HG03045 (cell line): Measurements from ENCODE around the gene GPC3.

ENCODE experiments used
- ATAC-seq: cut with Tn5 transposase; IDR thresholded peaks from one replicate; pipeline ENCODE4 v1.9.1; 2021; ENCODE audit warnings: mild to moderate bottlenecking, moderate library complexity; ENCODE audit not compliant: unreplicated experiment

GPC3 gene

DNA sequence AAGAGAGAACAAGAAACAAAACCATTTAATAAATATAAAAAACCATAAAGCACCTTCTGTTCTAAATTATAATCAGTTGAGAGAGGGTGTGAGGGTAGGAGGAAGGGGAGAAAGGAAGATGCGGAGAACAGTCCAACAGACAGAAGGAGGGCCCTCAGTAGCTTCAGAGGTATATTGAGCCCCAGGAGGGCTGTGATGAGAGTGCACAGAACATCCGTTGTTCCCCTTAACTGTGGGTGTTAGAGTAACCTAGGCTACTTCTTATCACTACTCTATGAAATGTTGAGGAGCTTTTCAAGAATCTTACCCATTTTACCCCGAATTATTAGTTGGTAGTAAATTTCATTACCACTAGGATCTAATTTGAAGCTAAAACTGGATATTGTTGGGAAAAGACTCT is 13.8 kb downstream of the GPC3 start:
- ATAC-seq, result no peak

DNA sequence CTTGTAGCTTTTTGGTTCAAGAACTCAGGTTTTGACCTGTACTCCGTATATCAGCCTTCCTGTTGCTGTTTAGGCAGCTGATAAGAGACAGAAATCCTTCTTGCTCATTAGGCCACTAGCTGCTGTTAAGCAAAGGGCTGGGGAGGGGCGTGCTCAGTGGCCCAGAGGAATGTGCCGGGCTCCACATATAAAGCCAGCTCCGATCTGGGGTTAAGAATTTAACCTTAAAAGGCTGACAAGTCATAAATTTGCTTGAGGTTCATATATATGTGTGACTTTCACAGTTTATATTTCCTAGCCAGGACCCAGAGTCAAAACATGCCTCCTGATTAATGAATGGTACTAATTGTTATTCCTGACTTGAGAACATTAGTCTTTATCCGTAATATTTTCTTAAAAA is 15.3 kb downstream of the GPC3 start:
- no peak for ATAC-seq

DNA sequence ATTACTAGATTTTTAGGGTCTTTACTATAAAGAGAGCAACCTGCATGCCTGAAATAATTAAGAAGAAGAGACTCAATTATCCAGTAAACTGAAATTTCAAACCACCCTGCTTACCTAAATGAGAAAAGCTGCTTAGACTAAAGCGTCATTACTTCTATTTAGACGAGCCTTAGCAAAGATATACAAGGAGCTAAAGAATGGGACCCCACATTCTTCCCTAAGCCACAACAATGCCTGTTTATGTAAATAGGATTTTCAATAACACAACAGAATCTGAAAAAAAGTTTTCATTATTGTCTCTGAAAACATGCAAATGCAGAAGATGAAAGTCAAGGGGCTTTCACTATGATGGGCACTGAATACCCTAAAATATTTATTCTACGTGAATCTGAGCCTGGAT is 16.2 kb downstream of the GPC3 start:
- ATAC-seq, result no peak

DNA sequence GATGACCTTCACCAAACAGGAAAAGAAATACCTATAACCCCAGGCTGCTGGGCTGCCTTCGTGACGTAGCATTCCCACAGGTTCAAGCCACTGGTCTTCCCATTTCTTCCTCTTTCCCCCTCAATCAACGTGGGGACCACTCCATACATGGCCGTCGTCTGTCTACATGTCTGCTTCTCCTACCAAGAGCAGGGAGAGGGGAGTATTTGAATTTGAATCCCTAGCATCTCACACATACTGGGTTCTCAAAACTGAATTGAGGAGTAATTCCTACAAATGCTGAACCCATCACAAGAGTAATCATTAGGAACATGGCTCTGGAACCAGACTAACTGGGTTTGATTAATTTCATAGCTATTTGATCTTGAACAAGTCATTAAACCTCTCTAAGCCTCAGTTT is 17.3 kb downstream of the GPC3 start:
- no peak for ATAC-seq

DNA sequence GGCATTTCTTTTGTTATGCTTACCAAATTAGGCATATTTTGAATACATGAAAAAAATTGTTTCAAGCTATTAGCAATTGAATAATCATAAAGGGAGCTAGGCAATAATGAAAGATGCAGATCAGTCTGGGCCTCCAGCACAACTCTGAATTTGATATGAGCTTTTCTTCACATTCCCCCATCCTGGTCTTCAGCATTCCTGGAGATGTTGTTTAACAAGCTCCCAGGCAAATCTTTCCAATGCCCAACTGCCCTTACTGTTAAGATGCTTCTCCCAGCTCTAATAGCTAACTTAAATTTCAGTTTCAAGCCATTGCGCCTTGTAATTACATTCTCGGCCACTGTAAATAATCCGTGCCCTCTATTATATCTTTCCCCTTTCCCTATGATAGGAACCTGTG is 19.2 kb downstream of the GPC3 start:
- no peak for ATAC-seq

DNA sequence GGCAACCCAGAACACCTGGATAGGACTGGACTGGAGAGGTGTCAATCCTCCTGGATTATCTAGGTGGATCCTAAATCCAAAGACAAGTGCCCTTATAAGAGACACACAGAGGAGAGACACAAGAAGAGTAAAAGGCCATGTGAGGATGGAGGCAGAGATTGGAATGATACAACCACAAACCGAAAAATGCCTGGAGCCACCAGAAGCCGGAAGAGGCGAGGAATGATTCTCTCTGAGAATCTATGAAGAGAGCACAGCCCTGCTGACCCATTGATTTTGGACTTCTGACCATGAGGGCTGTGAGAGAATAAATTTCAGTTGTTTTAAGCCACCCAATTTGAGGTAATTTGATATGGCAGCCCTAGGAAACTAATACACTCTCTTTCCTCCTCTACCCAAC is 20.1 kb downstream of the GPC3 start:
- no peak for ATAC-seq

DNA sequence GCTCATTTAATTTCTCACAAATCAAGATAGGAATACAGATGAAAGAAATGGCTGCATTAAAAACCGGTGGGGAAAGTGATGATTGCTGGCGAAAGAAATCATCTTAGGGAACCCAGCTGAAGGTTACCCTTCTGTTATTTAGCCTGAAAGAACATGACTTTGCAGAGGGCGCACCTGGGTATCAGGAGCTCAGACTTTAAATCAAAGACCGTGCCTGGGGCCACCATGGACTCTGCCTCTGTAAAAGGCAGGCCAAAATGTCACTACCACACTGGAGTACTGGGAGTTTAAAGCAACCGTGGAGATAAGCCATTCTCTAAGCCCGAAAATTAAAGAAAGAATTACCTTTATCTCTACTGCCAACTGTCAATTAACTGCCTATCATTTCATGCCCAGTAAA is 24.3 kb downstream of the GPC3 start:
- no peak for ATAC-seq

DNA sequence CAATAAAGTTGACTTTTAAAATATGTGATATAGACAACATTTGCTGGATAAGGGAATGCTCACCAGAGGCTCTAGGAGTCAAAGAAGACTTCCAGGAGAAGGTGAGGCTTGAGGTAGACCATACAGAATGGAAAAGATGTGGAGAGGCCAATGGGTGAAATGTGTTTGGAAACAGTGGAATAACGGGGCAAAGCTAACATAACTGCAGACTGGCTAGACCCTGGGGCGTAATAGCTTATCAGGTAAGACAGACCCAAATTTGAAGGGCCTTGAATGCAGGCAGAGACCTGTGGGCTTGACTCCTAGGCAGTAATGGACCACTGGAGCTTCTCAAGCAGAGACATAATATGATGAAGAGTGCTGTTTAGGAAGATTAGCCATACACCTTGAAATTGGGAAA is 25.4 kb downstream of the GPC3 start:
- no peak for ATAC-seq

DNA sequence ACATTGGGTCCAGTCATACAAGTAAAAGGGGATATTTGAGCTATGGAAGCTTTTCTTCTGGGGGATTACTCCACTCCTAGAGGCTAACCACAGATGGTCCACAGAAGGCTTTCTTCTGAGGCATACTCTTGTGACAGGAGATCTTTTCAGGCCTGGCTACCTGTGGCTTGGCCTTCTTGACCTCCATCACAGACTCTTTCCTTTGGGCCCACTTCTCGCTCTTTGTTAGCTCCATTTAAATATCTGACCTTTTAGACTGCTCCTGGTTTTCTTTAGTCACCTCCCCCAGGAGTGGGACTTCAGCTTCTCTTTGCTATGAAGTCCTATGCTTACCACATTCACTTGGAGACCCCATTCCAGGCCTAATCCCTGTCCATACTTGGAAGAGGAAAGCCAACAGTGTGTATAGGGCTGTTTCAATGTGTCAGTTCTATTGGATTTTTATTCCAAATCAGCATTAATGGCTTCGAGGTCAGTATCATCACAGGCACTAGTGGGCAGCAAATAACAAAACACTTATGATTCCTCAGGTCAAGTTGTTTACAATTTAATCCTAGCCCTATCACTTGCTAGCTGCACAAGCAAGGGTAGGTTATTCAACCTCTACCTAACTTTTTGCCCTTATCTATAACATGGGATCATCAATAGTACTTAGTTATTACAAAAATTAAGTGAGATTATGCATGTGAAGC is 26.3 kb downstream of the GPC3 start:
- ATAC-seq, result no peak

DNA sequence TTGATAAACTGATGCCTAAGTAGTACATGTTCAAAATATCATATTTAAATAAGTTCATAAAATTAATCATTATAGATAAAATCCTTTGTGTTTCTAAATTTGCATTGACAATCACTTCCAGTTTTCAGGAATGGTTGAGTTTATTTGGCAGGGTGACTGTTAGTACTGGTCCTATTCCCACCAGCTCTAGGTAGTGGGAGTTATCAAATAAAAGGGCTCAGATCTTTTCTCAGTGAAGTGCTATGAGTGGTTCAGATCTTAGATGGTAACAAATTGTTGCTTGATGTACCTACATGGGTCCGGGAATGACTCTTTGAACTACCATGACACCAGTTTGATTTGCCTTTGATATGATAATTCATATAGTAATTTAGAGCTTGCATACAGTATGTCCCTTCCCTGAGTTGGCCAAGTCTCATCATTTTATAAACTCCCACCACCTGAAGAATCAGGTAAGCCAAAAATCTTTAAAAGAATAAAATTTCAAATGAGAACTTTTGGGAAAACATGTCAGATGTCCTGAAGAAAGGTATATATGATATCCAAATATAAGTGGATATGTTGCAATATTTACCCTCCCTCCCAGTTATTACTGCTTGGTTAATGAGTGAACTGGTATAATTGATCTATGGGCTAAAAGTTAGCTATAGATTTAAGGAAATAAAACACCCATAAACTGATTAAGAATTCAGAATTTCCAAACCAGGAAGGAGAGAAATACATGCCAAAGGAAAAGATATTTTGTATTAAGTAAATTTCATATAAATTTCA is 28.6 kb downstream of the GPC3 start:
- ATAC-seq, result no peak

DNA sequence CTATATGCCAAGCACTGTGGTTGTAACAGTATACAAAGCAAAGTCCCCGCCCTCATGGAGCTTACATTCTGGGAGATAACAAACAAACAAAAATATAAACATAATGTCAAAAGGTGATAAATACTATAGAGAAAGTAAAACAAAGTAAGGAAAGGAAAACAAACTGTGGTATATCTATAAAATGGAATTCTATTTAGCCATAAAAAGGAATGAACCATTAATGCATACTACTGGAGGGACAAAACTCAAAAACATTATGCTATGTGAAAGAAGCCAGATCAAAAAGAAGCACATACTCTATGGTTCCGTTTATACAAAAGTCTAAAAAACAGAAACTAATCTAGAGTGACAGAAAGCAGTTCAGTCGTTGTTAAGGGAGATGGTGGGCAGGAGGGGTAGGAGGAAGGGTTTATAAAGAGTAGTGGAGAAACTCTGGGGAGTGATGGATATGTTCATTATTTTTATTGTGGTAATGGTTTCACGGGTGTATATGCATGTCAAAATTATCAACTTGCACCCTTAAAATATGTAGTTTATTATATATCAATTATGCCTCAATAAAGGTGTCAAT is 31.5 kb downstream of the GPC3 start:
- ATAC-seq, result no peak

DNA sequence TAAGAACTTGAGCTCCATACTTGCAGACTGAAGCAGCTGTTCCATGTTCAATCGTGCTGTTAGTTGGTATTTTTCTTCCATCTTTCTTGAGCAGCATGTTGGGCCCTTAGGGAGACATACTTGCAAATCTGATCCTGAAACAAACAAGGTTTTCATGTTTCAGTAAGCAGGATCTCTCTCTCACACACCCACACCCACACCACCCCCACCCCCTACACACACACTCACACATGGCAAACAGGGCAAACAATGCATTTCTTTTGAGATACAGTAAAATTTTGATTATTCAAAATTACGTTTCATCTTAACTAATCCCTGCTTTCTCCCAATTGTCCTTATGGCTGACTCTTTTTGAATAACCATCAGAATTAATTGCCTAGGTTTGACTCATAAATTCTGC is 32.3 kb downstream of the GPC3 start:
- ATAC-seq, result no peak

DNA sequence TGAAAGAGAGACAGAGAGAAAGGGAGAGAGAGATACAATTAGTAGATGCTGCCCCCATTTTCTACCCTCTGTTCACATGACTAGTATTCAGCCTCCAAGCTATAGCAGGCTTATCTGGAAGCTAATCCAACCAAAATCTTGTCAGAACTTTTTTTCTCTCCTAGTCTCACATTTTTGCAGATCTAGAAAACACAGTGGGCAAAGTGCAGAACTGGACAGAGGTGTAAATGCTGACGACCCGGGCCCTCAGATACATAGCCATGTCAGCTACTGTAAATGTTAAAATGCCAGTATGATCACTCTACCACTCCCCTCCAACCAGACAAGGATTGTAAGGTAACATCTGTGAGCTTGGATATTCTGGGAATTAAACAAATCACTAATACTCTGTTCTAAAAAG is 34.3 kb downstream of the GPC3 start:
- no peak for ATAC-seq

DNA sequence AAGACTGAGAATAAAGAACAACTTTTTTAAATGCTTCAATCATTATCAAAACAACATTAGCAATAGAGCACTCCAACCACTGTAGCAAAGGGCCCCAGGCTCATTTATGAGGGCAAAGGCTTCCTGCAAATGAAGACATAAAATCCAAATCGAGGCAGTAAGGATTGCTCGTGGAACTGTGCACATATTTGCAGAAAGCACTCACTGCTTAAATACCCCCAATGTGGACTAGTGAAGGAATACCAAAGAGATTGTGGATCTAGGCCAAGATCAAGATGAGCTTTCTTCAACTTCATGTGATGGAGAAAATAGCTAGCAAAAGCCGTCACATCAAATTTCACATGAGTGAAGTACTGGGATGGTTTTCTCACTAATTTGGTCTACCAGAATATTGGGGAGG is 35.2 kb downstream of the GPC3 start:
- ATAC-seq, result no peak

DNA sequence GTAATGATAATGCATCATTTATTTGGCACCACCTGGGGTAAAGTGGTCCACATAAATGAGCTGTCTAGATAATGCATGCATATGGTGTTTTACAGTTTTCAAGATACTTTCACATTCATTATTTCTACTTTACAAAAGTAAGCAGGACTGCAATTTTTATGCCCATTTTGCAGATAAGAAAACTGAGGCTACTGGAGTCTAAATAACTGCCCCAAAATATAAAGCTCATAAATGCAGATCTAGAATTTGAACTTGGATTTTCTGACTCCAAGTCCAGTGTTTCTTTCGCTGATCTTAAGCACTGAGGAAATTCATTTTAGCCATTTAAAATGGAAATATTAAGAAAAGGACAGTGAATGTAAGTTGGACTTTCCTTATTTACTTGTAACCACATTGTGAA is 36.5 kb downstream of the GPC3 start:
- no peak for ATAC-seq

DNA sequence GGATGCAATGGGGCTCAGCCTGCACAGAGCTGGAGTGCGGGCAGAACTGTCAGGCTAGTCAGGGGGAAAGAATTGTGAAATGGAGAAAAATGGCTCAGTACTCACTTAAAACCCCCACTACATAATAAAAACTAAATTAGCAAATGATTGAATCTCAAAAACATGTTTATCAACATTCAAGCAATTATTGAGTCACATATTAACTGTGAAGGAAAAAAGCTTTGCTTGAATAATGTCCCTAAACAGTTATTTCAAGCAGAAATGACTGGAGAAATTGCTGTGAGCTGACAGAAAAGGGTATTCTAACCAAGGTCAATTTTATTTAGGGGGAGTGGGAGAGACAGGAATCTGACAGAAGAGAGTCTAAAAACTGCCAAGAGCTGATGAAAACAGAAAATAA is 37.4 kb downstream of the GPC3 start:
- no peak for ATAC-seq

DNA sequence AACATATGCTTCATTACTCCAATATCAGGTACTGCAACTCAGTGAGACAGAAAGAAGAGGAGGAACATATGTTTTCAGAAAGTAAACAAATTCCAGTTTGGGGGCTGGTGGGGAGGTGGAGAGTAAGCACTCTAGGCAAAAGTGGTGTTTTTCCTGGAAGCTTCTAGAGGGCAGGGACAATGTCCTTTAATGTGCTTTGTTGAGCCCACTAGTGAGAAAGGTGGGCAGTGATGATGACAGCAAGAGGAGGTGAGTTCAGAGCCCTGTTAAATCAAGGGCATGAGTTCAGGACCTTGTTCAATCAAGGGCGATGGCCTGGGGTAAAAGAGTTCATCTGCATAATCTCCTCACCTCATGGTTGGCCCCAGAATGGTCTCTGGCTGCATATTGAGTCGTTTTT is 38.4 kb downstream of the GPC3 start:
- ATAC-seq, result no peak

DNA sequence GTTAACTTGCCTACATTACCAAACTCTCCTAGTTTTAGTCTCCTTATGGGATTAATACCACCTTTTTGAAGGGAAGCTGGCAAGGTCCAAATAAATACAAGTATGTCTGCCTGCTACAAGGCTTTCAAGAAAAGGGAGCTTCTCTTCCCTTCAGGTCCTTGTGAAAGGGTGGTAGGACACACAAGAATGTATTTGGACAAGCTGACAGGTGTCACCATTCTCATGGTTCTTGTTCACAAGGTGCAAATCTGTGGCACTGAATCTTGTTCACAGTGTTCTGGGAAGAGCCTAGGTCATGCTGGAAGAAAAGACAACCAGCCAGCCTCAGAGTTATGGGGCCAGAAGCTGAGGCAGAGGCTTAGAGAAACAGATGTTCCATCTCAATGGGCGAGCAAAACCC is 41.9 kb downstream of the GPC3 start:
- ATAC-seq, result no peak

DNA sequence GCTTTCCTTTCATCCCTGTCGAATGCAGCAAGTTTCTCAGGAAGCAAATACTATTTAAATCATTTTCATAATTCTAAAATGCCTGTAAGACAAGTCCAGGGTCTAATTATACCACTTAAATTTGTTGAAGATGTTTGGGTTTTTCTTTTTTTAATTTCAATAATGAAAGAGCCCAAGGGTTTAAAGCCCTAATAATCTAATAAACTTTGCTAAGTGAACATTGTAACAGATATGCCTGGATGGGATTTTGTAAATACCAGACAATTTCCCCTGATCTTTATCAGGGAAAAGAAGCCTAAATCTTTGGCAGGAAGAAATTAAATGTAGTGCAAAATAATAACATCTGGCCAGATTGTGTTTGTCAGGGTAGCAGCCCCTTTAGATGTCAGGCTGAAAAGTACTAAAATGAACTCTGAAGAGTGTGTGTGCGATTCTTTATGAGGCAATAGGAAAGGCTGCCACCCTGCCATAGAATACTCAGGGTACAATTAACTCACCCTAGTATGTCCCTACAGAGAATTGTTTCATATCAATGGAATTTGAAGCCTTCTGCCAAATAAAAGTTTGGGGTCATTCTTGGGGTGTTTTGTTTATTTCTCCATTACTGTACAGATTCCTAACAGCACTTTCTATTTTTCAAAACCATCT is 45.6 kb downstream of the GPC3 start:
- no peak for ATAC-seq

DNA sequence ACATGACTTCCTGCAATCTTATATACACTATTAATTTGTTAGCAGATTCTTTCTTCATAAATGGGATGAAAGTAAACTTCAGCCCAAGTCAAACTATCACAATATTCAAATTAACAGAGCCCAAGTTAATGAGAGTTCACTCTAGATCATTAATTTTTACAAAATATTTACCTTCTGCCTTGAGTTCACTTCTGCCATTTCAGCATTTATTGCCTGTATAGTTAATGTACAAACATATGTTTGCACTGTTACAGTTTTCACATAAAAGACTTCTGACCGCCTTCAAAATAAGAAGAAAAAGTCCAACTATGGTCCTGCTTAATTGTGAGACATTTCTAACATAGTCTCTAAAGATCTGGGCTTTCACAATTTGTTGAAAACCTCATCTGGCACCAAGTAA is 46.9 kb downstream of the GPC3 start:
- ATAC-seq, result no peak

DNA sequence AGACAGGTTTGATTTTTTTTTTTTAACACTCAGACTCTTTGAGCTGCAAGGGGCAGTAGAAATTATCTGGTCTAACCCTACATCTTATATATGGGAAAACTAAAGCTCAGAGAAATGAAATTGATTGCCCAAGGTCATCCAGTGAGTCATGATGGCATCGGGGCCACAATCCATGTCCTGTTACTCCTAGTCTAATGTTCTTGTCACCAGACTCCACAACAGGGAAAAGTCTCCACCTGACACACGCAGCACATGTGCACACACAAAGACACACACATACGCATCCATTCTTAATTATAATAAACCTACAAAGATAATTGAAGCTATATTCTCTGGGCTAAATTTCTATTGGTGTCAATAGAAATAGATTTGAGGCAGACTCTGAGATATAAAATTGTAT is 48.4 kb downstream of the GPC3 start:
- ATAC-seq, result no peak

DNA sequence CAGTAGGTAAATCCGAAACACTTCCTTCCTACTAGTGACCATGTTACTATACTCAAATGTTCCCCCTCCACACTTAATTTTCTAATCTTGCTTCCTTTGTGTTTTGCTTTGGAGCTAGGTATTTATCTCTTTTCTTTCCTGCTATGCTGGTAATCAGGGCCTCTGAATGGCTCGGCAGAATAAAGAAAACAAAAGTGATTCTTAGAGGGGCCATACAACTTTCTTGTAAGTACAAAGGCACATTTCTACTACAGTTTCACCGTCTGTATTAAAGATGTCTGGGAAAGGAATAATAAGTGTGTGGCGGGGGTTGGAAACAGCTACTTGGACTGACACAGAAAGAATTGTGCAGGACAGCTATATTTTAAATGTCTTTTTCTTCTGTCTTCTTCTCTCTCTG is 50.3 kb downstream of the GPC3 start:
- ATAC-seq, result no peak
